RPMI8226 (cell line): ENCODE measurements around the gene SFPQ.
A peak's percentile ranks its signal among the peaks of the same experiment; 100 is the strongest.
"Not testable (repeated sequence)": the region's sequence is repeated elsewhere in the genome, so short reads cannot be mapped to it uniquely, and the experiment has no call there.

ENCODE experiments used
- DNase-seq: peaks from one replicate; pipeline ENCODE4 v3.0.0-alpha.2; 2015

SFPQ gene

GRCh38 chr1:35192853-35193664 lies at the start of gene SFPQ:
Gene SFPQ (minus strand): TSS chr1:35193145. CDS start chr1:35193049, 96 bp downstream.
- DNase-seq = peak; percentile 99

- DNase-seq = not testable (repeated sequence)
Observed at GRCh38 chr1:35236772-35237171, 43.8 kb upstream of the SFPQ start.

GRCh38 chr1:35231287-35231686 lies 38.3 kb upstream of the SFPQ start:
- no peak for DNase-seq

- no peak for DNase-seq
Observed at GRCh38 chr1:35229587-35230360, 36.8 kb upstream of the SFPQ start.

GRCh38 chr1:35226546-35226945 lies 33.6 kb upstream of the SFPQ start:
- DNase-seq = no peak

- DNase-seq = no peak
Observed at GRCh38 chr1:35223084-35223630, 30.2 kb upstream of the SFPQ start.

GRCh38 chr1:35222322-35223083 lies 29.6 kb upstream of the SFPQ start:
- no peak for DNase-seq

- peak; percentile 42 for DNase-seq
Observed at GRCh38 chr1:35220976-35221375, 28.0 kb upstream of the SFPQ start.

GRCh38 chr1:35215346-35215745 lies 22.4 kb upstream of the SFPQ start:
- no peak for DNase-seq

GRCh38 chr1:35211120-35211414 lies 18.1 kb upstream of the SFPQ start:
- no peak for DNase-seq

GRCh38 chr1:35210321-35211119 lies 17.6 kb upstream of the SFPQ start:
- no peak for DNase-seq

GRCh38 chr1:35203295-35203694 lies 10.3 kb upstream of the SFPQ start:
- no peak for DNase-seq

- peak; percentile 83 for DNase-seq
Observed at GRCh38 chr1:35202048-35202719, 9.2 kb upstream of the SFPQ start.

- no peak for DNase-seq
Observed at GRCh38 chr1:35201631-35202030, 8.7 kb upstream of the SFPQ start.

GRCh38 chr1:35192056-35192852 lies 691 bp downstream of the SFPQ start:
- peak; percentile 92 for DNase-seq

GRCh38 chr1:35191429-35192055 lies 1.4 kb downstream of the SFPQ start:
- no peak for DNase-seq

GRCh38 chr1:35190784-35191183 lies 2.2 kb downstream of the SFPQ start:
- DNase-seq = no peak

- DNase-seq = no peak
Observed at GRCh38 chr1:35188578-35189392, 4.2 kb downstream of the SFPQ start.

GRCh38 chr1:35187816-35188342 lies 5.1 kb downstream of the SFPQ start:
- no peak for DNase-seq
